Hematopoietic multipotent progenitor cell (in vitro differentiated cells): Measurements from ENCODE around the gene SLC23A1. TPM values are rescaled to one million over a fixed set of nuclear protein-coding genes. Genes with fewer than 3 reads are reported as not detected.

Source experiments
- total RNA-seq: library from RNA; depleted of rRNA; stranded (reverse); fragments of >200 nt; gene quantifications from one replicate; pipeline ENCODE4 v1.2.3, GENCODE V29; 2012

SLC23A1 gene
- total RNA-seq, 1 donor, result 7.0 TPM

Other genes with a start within 250 kb of the SLC23A1 start
- 105 TPM for gene SIL1, start 184.9 kb downstream of the SLC23A1 start, total RNA-seq
- gene MATR3, start 89.6 kb downstream of the SLC23A1 start, total RNA-seq, result 163 TPM
- 70.6 TPM for gene PAIP2, start 41.4 kb downstream of the SLC23A1 start, total RNA-seq
- gene MZB1, start 6.6 kb upstream of the SLC23A1 start, total RNA-seq, result 90.8 TPM
- 2.4 TPM for gene PROB1, start 11.8 kb upstream of the SLC23A1 start, total RNA-seq
- 2.2 TPM for gene SPATA24, start 20.8 kb upstream of the SLC23A1 start, total RNA-seq
- 4.6 TPM for gene DNAJC18, start 56.2 kb upstream of the SLC23A1 start, total RNA-seq
- gene ECSCR, start 79.4 kb upstream of the SLC23A1 start, total RNA-seq, result not detected
- under 0.01 TPM for gene SMIM33, start 87.7 kb upstream of the SLC23A1 start, total RNA-seq
- 353 TPM for gene STING1, start 99.5 kb upstream of the SLC23A1 start, total RNA-seq
- gene UBE2D2, start 178.0 kb upstream of the SLC23A1 start, total RNA-seq, result 36.6 TPM